HG03342 (cell line): ENCODE data around the gene TEX38.
"Not testable (repeated sequence)": the region's sequence is repeated elsewhere in the genome, so short reads cannot be mapped to it uniquely, and the experiment has no call there.

Experiments
- ATAC-seq: cut with Tn5 transposase; IDR thresholded peaks from one replicate; pipeline ENCODE4 v1.9.1; 2021; ENCODE audit warnings: mild to moderate bottlenecking, moderate library complexity; ENCODE audit not compliant: unreplicated experiment

TEX38 gene

GRCh38 chr1:46671554-46671953, at the start of gene TEX38:
TEX38 (plus strand) TSS chr1:46671854; CDS start chr1:46671935, 81 bp downstream.
- no peak for ATAC-seq

DNA sequence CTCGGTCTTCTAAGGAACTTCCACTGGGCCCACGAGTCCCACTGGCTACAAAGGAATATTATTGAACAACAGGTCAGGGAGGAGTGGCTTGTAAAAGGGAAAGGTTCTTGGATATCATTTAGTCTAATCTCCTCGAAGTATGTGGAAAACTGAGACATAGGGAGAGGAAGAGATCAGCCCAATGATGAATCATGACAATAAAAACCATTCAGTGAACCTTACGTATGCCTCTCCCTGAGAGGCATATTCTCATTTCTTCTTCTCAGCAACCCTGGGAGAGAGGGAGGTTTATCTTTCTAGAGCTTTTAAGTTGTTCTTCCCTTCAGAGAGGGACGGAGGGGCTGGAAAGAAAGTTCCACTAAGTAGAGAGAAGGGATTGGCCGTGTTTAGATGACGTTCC, 49.7 kb upstream of the TEX38 start:
- ATAC-seq, result no peak

DNA sequence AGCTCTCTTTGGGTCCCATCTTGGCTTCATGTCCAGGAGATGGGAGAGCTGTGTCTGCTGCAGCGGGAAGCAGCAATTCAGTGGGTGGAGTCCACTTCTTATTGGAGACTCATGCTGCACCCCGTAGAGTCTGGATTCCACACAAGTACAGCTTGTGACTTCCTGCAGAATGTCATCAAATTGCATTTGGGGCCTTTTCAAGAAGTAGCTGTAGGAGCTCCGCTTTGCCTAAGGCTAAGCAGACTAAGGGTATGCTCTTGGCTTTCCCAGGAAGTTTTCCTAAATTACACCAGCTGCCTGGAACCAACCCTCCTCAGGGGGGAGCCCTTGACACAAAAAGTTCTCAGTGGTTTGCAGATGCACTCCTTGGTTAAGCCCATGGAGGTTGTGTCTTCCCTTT, 49.3 kb upstream of the TEX38 start:
- no peak for ATAC-seq

DNA sequence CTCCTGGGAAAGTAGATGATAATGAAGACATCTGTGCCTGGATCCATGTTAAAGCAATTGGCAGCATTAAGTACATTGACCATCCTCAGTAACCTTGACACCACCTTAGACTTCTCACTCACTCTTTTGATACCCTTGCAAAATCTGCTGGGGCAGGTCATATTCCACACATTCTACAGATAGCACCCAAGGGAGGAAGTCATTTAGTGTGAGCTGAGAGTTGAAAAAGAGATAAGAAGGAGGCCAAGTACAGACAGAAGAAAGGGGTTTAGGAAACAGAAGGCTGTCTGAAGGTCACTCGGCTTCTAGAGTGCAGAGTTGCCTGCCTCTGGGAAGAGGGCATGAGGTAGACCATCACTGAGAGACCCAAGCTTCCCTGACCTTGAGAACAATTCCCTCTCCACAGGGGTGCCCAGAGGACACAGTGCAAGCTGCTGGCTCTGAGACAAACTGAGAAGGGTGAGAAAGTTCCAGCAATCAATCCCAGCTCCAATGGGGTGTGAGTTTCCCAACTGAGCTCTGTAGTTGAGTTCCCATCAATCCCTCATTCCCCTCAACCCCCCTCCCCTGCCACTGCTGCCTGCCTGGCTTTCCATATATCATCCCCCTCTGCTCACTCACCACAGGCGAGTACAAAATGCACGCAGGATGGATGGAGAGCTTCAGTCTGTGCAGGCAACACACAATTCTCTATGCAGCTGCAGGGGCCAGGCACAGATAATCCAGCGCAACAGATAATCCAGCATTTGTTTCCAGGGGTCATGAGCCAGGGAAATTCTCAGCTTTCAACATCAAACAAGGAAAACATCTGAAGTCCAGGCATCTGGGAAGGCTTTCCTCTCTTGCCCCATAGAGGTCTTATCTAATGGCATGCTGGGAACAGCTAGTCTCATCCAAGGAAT, 47.7 kb upstream of the TEX38 start:
- no peak for ATAC-seq

GRCh38 chr1:46630719-46631118, 40.9 kb upstream of the TEX38 start:
- ATAC-seq, result no peak

GRCh38 chr1:46635205-46635604, 36.4 kb upstream of the TEX38 start:
- ATAC-seq, result no peak

DNA sequence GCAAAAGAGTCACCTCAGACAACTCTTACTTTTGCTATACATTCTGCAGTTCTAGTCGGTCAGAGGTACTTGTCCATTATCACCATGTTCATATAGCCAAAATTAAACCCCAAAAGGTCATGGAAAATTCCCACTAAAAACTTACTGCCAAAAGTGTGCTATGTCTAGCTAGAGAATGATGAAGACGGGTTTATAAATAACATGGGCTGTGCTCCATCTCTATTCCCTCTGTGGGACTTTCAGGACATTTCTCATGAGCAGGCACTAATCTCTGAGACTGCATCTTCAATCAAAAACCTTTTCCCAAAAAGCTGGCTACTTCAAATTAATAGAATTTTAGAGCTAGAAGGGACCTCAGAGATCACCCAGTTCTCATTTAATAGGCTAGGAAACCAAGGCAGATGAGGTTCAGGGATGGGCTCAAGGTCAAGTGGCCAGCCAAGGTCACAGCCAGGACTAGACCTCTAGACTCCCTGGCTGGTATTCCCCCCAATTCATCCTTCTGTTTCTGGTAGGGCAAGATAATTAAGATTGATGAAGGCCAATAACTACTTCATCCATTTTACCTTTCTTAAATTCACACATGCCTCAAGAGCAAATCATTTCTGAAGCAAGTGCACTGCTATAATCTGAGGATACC, 34.1 kb upstream of the TEX38 start:
- ATAC-seq, result no peak

GRCh38 chr1:46638921-46639320, 32.7 kb upstream of the TEX38 start:
- no peak for ATAC-seq

- ATAC-seq, result no peak
These were observed 32.1 kb upstream of the TEX38 start for GRCh38 chr1:46639547-46639946.

DNA sequence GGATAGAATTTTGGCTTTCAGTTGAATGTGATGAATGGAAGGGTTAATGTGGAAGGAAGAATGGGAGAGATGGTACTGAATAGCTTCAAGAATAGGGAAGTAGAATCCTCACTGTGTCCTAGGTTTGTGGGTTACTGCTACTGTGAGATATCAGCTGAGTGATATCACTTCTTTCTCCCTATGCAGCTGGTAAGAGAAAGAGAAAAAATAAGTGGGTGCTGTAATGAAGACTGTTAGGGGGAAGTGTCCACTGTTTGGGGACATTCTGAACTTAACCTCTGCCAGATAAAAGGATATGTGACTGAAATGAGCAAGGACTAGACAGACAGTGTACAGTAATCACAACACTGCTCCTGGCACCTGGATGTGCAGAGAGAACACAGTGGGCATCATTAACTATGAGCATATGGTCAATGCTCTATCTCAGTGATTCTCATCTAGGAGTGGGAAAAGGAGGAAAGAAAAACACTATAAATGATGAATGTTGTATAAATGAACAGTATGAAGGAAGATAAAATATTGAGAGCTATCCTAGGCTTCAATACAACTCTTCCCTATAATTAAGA, 29.5 kb upstream of the TEX38 start:
- no peak for ATAC-seq

- no peak for ATAC-seq
These were observed 28.3 kb upstream of the TEX38 start for GRCh38 chr1:46643368-46643775.

- no peak for ATAC-seq
These were observed 25.8 kb upstream of the TEX38 start for GRCh38 chr1:46645815-46646214.

GRCh38 chr1:46646331-46646730, 25.3 kb upstream of the TEX38 start:
- ATAC-seq, result no peak

GRCh38 chr1:46646844-46647243, 24.8 kb upstream of the TEX38 start:
- no peak for ATAC-seq

- ATAC-seq, result no peak
These were observed 24.0 kb upstream of the TEX38 start for GRCh38 chr1:46647611-46648010.

GRCh38 chr1:46649764-46650163, 21.9 kb upstream of the TEX38 start:
- ATAC-seq, result no peak

DNA sequence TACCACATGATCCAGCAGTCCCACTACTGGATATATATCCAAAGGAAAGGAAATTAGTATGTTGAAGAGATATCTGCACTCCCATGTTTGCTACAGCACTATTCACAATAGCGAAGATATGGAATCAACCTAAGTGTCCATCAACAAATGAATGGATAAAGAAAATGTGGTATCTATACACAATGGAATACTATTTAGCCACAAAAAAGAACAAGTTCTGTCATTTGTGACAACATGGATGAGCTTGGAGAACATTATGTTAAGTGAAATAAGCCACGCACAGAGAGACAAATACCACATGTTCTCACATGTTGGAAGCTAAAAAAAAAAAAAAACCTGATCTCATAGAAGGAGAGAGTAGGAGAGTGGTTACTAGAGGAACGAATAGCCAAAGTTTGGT, 21.2 kb upstream of the TEX38 start:
- ATAC-seq, result no peak

DNA sequence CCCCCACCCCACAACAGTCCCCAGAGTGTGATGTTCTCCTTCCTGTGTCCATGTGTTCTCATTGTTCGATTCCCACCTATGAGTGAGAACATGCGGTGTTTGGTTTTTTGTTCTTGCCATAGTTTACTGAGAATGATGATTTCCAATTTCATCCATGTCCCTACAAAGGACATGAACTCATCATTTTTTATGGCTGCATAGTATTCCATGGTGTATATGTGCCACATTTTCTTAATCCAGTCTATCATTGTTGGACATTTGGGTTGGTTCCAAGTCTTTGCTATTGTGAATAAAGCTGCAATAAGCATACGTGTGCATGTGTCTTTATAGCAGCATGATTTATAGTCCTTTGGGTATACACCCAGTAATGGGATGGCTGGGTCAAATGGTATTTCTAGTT, 20.5 kb upstream of the TEX38 start:
- ATAC-seq, result not testable (repeated sequence)

GRCh38 chr1:46652321-46653100, 19.1 kb upstream of the TEX38 start:
- ATAC-seq, result no peak

- ATAC-seq, result no peak
These were observed 18.2 kb upstream of the TEX38 start for GRCh38 chr1:46653405-46653958.

DNA sequence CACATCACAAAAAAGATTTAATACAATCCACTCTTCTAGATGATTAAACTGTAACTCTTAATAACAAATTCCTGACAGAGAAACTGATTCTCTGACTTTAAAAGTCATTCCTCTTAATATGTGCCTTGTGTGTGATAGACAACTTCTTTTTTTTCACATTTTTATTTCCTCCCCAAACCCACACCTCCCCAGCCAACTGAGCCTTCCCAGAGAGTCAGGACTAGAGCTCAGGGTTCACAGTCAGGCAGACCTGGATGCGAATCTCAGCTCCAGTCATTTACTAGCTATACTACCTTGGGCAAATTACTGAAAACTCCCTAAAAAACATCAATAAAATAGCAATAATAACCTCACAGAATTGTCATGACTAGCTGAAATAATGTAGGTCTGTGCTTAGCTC, 17.6 kb upstream of the TEX38 start:
- ATAC-seq, result no peak
